H9 (cell line): ENCODE measurements around the gene GALNT9. TPM values are rescaled to one million over a fixed set of nuclear protein-coding genes. Genes with fewer than 3 reads are reported as not detected.

Experiments used
- DNase-seq: peaks from one replicate; pipeline ENCODE4 v3.0.0-alpha.2; 2017
- H2AFZ ChIP-seq: one replicate; pipeline ENCODE4 v1.6.1; 2013; ENCODE audit warnings: mild to moderate bottlenecking, low read length, control low read depth, moderate library complexity
- H2AK5ac ChIP-seq: 2 replicates; pipeline ENCODE4 v1.6.1; 2013; ENCODE audit warnings: low read length, control low read depth, mixed read lengths; ENCODE audit not compliant: insufficient read length
- H2BK120ac ChIP-seq: one replicate; pipeline ENCODE4 v1.6.1; 2013; ENCODE audit warnings: low read depth, mild to moderate bottlenecking, low read length, control low read depth, inconsistent platforms; ENCODE audit not compliant: poor library complexity, severe bottlenecking
- H2BK12ac ChIP-seq: 2 replicates; pipeline ENCODE4 v1.6.1; 2013; ENCODE audit warnings: low read length, control low read depth, mixed read lengths, low read depth; ENCODE audit not compliant: insufficient read length
- H2BK15ac ChIP-seq: 2 replicates; pipeline ENCODE4 v1.6.1; 2013; ENCODE audit warnings: low read depth, low read length, control low read depth
- H2BK20ac ChIP-seq: one replicate; pipeline ENCODE4 v1.6.1; 2013; ENCODE audit warnings: low read depth, mild to moderate bottlenecking, low read length, control low read depth, inconsistent platforms; ENCODE audit not compliant: poor library complexity, severe bottlenecking
- H2BK5ac ChIP-seq: 2 replicates; pipeline ENCODE4 v1.6.1; 2013; ENCODE audit warnings: low read length, control low read depth, mixed read lengths; ENCODE audit not compliant: insufficient read length
- H3K14ac ChIP-seq: 2 replicates; pipeline ENCODE4 v1.6.1; 2013; ENCODE audit warnings: low read length, control low read depth; ENCODE audit not compliant: insufficient read depth
- H3K18ac ChIP-seq: 2 replicates; pipeline ENCODE4 v1.6.1; 2013; ENCODE audit warnings: low read depth, mild to moderate bottlenecking, mixed read lengths, low read length, control low read depth; ENCODE audit not compliant: insufficient read length
- H3K23ac ChIP-seq: 2 replicates; pipeline ENCODE4 v1.6.1; 2013; ENCODE audit warnings: low read length, control low read depth, mixed read lengths, low read depth; ENCODE audit not compliant: insufficient read length
- H3K23me2 ChIP-seq: 2 replicates; pipeline ENCODE4 v1.6.1; 2013; ENCODE audit warnings: low read depth, mild to moderate bottlenecking, mixed read lengths, low read length, control low read depth; ENCODE audit not compliant: insufficient read length, poor library complexity, severe bottlenecking
- H3K27ac ChIP-seq: 2 replicates; pipeline ENCODE4 v1.5.1; 2013; ENCODE audit warnings: low read length, control low read depth, mixed read lengths, low read depth; ENCODE audit not compliant: insufficient read length
- H3K27me3 ChIP-seq: 2 replicates; pipeline ENCODE4 v1.6.1; 2013; ENCODE audit warnings: low read length, control low read depth, inconsistent platforms; ENCODE audit not compliant: insufficient read depth
- H3K4ac ChIP-seq: 2 replicates; pipeline ENCODE4 v1.6.1; 2013; ENCODE audit warnings: low read depth, mild to moderate bottlenecking, control low read depth, inconsistent platforms, low read length, moderate library complexity
- H3K4me1 ChIP-seq: 2 replicates; pipeline ENCODE4 v1.6.1; 2013; ENCODE audit warnings: low read length, control low read depth, inconsistent platforms; ENCODE audit not compliant: insufficient read depth
- H3K4me2 ChIP-seq: 2 replicates; pipeline ENCODE4 v1.6.1; 2013; ENCODE audit warnings: low read length, control low read depth, mixed read lengths; ENCODE audit not compliant: insufficient read length, insufficient read depth
- H3K56ac ChIP-seq: 2 replicates; pipeline ENCODE4 v1.6.1; 2013; ENCODE audit warnings: low read depth, mild to moderate bottlenecking, mixed read lengths, low read length, control low read depth; ENCODE audit not compliant: insufficient read length
- H3K79me1 ChIP-seq: 2 replicates; pipeline ENCODE4 v1.6.1; 2013; ENCODE audit warnings: low read depth, mild to moderate bottlenecking, moderate library complexity, low read length, control low read depth, inconsistent platforms; ENCODE audit not compliant: insufficient read depth, poor library complexity, severe bottlenecking
- H3K79me2 ChIP-seq: 2 replicates; pipeline ENCODE4 v1.6.1; 2013; ENCODE audit warnings: low read length, control low read depth, inconsistent platforms; ENCODE audit not compliant: insufficient read depth
- H3K9ac ChIP-seq: 2 replicates; pipeline ENCODE4 v1.6.1; 2013; ENCODE audit warnings: low read length, control low read depth, mixed read lengths; ENCODE audit not compliant: insufficient read length; ENCODE audit errors: extremely low read depth
- H3K9me3 ChIP-seq: one replicate; pipeline ENCODE4 v1.6.1; 2013; ENCODE audit warnings: low read depth, low read length, inconsistent platforms; ENCODE audit not compliant: control insufficient read depth
- H3T11ph ChIP-seq: one replicate; pipeline ENCODE4 v1.6.1; 2013; ENCODE audit warnings: mild to moderate bottlenecking, low read length, control low read depth, inconsistent platforms
- H4K20me1 ChIP-seq: one replicate; pipeline ENCODE4 v1.6.1; 2013; ENCODE audit not compliant: control insufficient read depth, insufficient read length, insufficient read depth
- H4K5ac ChIP-seq: 2 replicates; pipeline ENCODE4 v1.6.1; 2013; ENCODE audit warnings: low read depth, mild to moderate bottlenecking, mixed read lengths, low read length, control low read depth; ENCODE audit not compliant: insufficient read length
- H4K8ac ChIP-seq: replicated peaks from 2 replicates; pipeline ENCODE4 v1.6.1; 2013; ENCODE audit warnings: low read length, control low read depth, mixed read lengths, low read depth; ENCODE audit not compliant: insufficient read length
- H4K91ac ChIP-seq: 2 replicates; pipeline ENCODE4 v1.6.1; 2013; ENCODE audit warnings: low read depth, mild to moderate bottlenecking, moderate library complexity, mixed read lengths, low read length, control low read depth; ENCODE audit not compliant: insufficient read length
- H3K27ac Mint-ChIP-seq, 3 experiments: 2 replicates in 2 of 3; 3 replicates in 1 of 3; pipeline ENCODE4 v1.8.0; 2020 to 2021; ENCODE audit warnings: mixed read lengths in 3 of 3, mild to moderate bottlenecking in 1 of 3, moderate library complexity in 1 of 3
- H3K27me3 Mint-ChIP-seq: 2 replicates; pipeline ENCODE4 v1.8.0; 2021; ENCODE audit warnings: low read depth, mild to moderate bottlenecking, moderate library complexity, mixed read lengths
- H3K36me3 Mint-ChIP-seq, 3 experiments: 2 replicates in 2 of 3; 3 replicates in 1 of 3; pipeline ENCODE4 v1.8.0; 2020 to 2021; ENCODE audit warnings: low read depth in 3 of 3, mixed read lengths in 3 of 3; ENCODE audit not compliant: insufficient read depth in 1 of 3
- H3K4me1 Mint-ChIP-seq, 2 experiments: 2 replicates each; pipeline ENCODE4 v1.8.0; 2020; ENCODE audit warnings: mixed read lengths in 2 of 2
- H3K4me3 Mint-ChIP-seq, 2 experiments: 2 replicates in 1 of 2; 3 replicates in 1 of 2; pipeline ENCODE4 v1.8.0; 2020 to 2021; ENCODE audit warnings: mild to moderate bottlenecking in 2 of 2, mixed read lengths in 2 of 2, moderate library complexity in 1 of 2
- H3K9me3 Mint-ChIP-seq, 2 experiments: 2 replicates in 1 of 2; 3 replicates in 1 of 2; pipeline ENCODE4 v1.8.0; 2020; ENCODE audit warnings: mild to moderate bottlenecking in 2 of 2, mixed read lengths in 2 of 2, moderate library complexity in 1 of 2
- WGBS: extraction: QIAGEN DNeasy Blood & Tissue Kit; methylation state at CpG from one replicate; pipeline ENCODE4 v1.1.7; 2013; ENCODE audit warnings: missing lambda C conversion rate, low lambda C conversion rate, mixed read lengths; ENCODE audit not compliant: insufficient read length; ENCODE audit errors: extremely low coverage; 5-methylcytosine and 5-hydroxymethylcytosine counted together
- total RNA-seq: library from RNA; stranded (reverse); gene quantifications from 2 replicates; pipeline ENCODE4 v1.2.1, GENCODE V29; 2021
- TF ChIP-seq, protein P1 (sequence below): fragments of 200-600 bp; sonication (generic); conservative IDR thresholded peaks from 3 replicates; pipeline ENCODE4 v1.8.0; 2021; ENCODE audit warnings: antibody characterized with exemption, mild to moderate bottlenecking

Gene GALNT9
- total RNA-seq, 1 experiment from 2014 or later: 0.35 TPM

- H2BK5ac ChIP-seq: no peak overlapping the region
- H4K91ac ChIP-seq: no peak overlapping the region
- Mint-ChIP-seq H3K4me1 (peaks cover 5 to 10% of the 10 kb centered on the region in 2 experiments), H3K9me3 (peaks cover 0 to 2% of the 10 kb centered on the region in 2 experiments; a peak in 1 of 5 replicates), H3K4me3 (no peak overlapping the region), H3K27me3 (peaks cover 65% of the 10 kb centered on the region), H3K27ac (peak overlapping the region in 1 of 3 experiments; percentile 65; a peak in 1 of 7 replicates), H3K36me3 (no peaks in the 10 kb centered on the region; a peak in 1 of 7 replicates)
- no peak overlapping the region for H3K18ac ChIP-seq
- H3K79me1 ChIP-seq: no peaks in the 10 kb centered on the region
- H2BK20ac ChIP-seq: no peak overlapping the region
- no peak overlapping the region for H2AK5ac ChIP-seq
- H3K79me2 ChIP-seq: no peaks in the 10 kb centered on the region
- no peak overlapping the region for H2BK12ac ChIP-seq
- no CpG with 5 or more reads among the region's 16 CpGs for WGBS
- no peak overlapping the region for H3K23ac ChIP-seq
- H2AFZ ChIP-seq: no peak overlapping the region
- H3K27ac ChIP-seq: no peak overlapping the region
- H3K14ac ChIP-seq: no peak overlapping the region
- no peak overlapping the region for H2BK120ac ChIP-seq
- H3K27me3 ChIP-seq: no peaks in the 10 kb centered on the region; the same call in 1 of the 2 replicates
- no peak overlapping the region for H3T11ph ChIP-seq
- no peak overlapping the region for H4K5ac ChIP-seq
- no peak overlapping the region for H3K9ac ChIP-seq
- no peak overlapping the region for H3K4ac ChIP-seq
- TF ChIP-seq, protein P1, sequence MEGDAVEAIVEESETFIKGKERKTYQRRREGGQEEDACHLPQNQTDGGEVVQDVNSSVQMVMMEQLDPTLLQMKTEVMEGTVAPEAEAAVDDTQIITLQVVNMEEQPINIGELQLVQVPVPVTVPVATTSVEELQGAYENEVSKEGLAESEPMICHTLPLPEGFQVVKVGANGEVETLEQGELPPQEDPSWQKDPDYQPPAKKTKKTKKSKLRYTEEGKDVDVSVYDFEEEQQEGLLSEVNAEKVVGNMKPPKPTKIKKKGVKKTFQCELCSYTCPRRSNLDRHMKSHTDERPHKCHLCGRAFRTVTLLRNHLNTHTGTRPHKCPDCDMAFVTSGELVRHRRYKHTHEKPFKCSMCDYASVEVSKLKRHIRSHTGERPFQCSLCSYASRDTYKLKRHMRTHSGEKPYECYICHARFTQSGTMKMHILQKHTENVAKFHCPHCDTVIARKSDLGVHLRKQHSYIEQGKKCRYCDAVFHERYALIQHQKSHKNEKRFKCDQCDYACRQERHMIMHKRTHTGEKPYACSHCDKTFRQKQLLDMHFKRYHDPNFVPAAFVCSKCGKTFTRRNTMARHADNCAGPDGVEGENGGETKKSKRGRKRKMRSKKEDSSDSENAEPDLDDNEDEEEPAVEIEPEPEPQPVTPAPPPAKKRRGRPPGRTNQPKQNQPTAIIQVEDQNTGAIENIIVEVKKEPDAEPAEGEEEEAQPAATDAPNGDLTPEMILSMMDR: no peak
- H4K20me1 ChIP-seq: no peaks in the 10 kb centered on the region
- H3K4me2 ChIP-seq: no peak overlapping the region
- no peak for DNase-seq
- H3K23me2 ChIP-seq: no peaks in the 10 kb centered on the region
- no peaks in the 10 kb centered on the region for H3K4me1 ChIP-seq
- no peak overlapping the region for H4K8ac ChIP-seq
- no peak overlapping the region for H2BK15ac ChIP-seq
- no peak overlapping the region for H3K56ac ChIP-seq
- no peaks in the 10 kb centered on the region for H3K9me3 ChIP-seq
Observed at GRCh38 chr12:132248453-132249167, 80.8 kb downstream of the GALNT9 start.
